Iris pigment epithelial cell (primary cell): ENCODE results near the gene ORMDL3.
"Not testable (repeated sequence)": the region's sequence is repeated elsewhere in the genome, so short reads cannot be mapped to it uniquely, and the experiment has no call there.

Experiments used
- DNase-seq: peaks from one replicate; pipeline ENCODE4 v3.0.0-alpha.2; 2011; ENCODE audit warnings: low read depth

The ORMDL3 gene

GRCh38 chr17:39924691-39925055 is 2.7 kb downstream of the ORMDL3 start:
- DNase-seq = no peak

- no peak for DNase-seq
Measured at GRCh38 chr17:39923836-39924690, 3.3 kb downstream of the ORMDL3 start.

- no peak for DNase-seq
Measured at GRCh38 chr17:39923230-39923629, 4.2 kb downstream of the ORMDL3 start.

- DNase-seq = no peak
Measured at GRCh38 chr17:39922006-39922405, 5.4 kb downstream of the ORMDL3 start.

DNA sequence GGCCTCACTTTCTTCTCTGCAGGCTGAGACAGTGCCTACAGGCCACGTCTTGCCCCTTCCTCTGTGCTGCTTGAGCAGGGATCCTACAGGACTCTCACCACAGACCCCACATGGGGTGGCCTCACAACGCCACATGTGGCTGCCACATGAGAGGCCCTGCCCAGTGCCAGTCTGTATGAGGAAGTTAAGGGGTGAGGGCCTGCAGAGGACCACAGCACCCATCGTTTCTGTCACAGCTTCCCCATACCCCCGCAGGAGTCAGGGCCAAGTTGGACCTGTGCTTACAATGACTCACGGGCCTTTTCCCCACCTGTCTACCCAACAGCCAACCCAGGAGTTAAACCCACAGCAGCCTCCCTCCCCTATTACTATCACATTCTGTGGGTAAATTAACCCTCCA is 6.1 kb downstream of the ORMDL3 start:
- DNase-seq = no peak

- DNase-seq = no peak
Measured at GRCh38 chr17:39920218-39921210, 6.9 kb downstream of the ORMDL3 start.

- DNase-seq = no peak
Measured at GRCh38 chr17:39919087-39919683, 8.2 kb downstream of the ORMDL3 start.

DNA sequence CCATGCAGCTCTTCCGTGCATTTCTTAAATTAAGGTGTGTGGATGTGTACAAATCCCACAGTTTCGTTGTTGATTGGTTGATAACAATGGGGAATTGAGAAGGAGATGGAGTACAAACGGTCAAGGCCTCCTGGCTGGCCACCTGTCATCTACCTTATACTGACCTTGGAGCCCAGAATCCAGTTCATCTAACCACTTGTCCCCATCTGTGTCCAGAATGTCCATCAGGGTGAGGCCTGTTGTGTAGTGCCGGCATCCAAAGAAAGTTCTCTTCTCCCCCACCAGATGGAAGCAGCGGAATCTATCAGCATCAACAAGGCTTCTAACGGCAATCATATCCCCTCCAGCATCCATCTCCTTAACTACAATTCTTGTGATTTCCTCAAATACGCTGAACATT is 10.5 kb downstream of the ORMDL3 start:
- peak; percentile 15 for DNase-seq

DNA sequence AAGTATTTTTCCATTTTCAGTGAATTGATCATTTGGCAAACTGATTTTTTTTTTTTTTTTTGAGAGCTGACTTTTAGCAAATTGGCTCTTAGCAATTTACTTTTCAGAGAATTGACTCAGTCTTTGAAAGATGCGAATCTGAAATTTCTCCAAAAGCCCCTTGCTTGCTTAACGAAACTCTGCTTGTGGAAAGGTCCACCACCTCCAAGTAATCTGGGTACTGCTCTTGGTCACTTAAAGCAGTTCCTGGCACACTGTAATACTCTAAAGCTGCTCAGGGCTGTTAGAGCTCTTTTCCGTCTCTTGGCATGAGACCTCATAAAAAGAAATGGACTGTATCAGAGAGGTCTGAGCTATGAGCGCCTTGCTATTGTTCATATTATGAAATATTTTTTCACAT is 11.8 kb downstream of the ORMDL3 start:
- DNase-seq = no peak

- no peak for DNase-seq
Measured at GRCh38 chr17:39913989-39914388, 13.4 kb downstream of the ORMDL3 start.

- no peak for DNase-seq
Measured at GRCh38 chr17:39908789-39909352, 18.5 kb downstream of the ORMDL3 start.

- DNase-seq = no peak
Measured at GRCh38 chr17:39904990-39905288, 22.5 kb downstream of the ORMDL3 start.

DNA sequence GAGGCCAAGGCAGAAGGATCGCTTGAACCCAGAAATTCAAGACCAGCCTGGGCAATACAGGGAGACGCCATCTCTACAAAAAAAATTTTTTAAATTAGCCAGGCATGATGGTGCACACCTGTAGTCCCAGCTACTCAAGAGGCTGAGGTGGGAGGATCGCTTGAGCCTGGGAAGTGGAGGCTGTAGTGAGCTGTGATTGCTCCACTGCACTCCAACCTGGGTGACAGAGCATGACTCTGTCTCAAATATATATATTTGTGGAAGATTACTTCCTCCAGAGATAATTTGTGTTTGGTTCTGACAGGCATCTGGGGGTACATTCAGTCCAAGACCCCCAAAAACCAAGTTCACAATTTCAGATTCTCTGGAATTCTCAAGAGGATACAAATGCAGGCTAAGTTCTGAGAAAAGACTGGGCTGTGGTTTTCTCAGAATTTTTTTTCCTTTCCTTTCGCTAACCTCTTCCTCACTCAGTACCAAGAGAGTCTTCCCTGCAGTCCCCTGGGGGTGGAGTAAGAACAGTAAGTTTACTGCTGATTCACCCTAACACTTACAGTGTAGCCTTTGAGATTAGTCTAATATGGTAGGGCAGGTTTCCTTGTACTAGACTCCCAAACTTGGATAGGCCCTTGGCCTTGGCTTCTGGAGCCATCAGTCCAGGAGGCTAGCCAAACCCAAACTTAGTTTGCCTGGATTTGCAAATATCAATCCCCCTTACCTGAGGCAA is 24.1 kb downstream of the ORMDL3 start:
- peak; percentile 18 for DNase-seq

DNA sequence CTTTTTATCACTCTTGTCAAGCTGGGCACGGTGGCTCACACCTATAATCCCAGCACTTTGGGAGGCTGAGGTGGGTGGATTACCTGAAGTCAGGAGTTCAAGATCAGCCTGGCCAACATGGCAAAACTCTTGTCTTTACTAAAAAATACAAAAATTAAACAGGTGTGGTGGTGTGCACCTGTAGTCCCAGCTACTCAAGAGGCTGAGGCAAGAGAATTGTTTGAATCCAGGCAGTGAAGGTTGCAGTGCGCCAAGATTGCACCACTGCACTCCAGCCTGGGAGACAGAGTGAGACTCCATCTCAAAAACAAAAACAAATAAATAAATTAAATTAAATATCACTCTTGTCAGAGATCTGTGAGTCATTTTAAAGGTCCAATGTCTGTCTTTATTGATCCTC is 25.4 kb downstream of the ORMDL3 start:
- not testable (repeated sequence) for DNase-seq

GRCh38 chr17:39899215-39899614 is 28.2 kb downstream of the ORMDL3 start:
- no peak for DNase-seq

- DNase-seq = no peak
Measured at GRCh38 chr17:39898088-39898487, 29.3 kb downstream of the ORMDL3 start.

DNA sequence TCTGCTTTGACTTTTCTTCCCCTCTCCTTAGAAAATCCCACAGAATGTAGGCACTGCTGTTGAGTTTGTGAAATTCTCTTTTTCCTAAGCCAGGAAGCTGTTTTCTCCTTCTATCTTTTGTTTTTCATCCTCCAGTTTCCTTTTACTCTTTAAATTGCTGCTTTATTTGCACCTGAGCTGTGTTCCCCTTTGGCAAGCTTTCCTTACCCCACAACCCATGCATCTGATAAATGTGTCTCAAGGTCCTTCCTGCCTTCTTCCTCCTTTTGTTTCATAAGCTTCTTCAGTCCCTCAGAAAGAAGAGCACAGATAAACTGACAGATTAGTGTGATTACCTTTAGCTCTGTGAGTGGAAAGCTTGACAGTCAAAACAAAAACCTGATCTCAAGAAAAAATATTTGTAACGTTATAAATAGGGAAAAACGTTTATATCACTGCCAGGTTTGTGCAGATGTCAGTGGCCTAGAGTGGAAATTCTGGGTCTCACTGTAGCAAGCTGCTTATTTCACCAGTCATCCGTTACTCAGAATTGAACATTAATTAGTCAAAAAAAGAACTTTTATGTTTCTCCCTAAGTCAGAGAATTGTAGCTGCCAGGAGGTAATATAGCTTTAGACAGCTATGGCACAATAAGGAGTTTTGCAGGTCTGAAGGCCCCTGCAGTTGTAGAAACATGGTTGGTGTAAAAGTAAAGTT is 32.6 kb downstream of the ORMDL3 start:
- DNase-seq = no peak

DNA sequence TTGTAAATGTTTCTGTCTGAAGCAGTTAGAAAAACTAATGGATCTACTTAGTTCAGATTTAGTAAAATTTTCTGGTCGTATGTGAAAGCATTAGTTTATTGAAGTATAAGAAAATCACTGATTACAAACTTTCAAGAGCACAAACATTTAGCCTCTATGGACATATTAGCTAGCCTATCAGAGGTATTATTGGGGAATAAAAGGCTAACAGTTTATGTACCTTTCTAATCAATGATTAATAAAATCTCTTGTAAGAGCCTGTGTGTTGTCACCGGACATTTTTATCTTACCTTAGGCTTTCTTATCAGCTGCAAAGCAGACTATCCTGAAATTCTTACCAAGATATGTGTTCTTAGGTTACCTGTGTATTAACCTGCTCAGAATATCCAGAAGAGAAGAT is 38.2 kb downstream of the ORMDL3 start:
- no peak for DNase-seq

GRCh38 chr17:39887078-39887477 is 40.3 kb downstream of the ORMDL3 start:
- DNase-seq = no peak

GRCh38 chr17:39886102-39886501 is 41.3 kb downstream of the ORMDL3 start:
- not testable (repeated sequence) for DNase-seq

DNA sequence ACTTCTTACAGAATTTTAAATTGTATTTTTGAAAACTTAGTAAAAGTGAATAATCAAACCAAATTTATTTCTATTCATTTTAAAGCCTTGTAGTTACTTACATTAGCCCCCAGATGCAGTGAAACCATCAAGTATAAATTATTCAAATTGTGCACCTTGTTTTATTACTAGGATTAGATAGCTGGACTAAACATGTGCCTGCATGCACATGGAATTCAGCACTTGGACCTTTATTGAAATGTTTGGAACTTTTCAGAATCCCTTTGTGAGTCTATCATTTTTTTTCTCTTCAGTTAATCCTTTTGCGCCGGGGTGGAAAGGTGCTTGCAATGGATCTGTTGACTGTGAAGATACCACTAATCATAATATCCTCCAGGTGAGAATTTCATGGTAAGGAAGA is 54.6 kb downstream of the ORMDL3 start:
- no peak for DNase-seq
